ENCODE results near the gene TGFA. TPM values are rescaled to one million over a fixed set of nuclear protein-coding genes. Genes with fewer than 3 reads are reported as not detected.

Gene TGFA
- total RNA-seq, 2 experiments from 2014 or later, result not detected

DNA sequence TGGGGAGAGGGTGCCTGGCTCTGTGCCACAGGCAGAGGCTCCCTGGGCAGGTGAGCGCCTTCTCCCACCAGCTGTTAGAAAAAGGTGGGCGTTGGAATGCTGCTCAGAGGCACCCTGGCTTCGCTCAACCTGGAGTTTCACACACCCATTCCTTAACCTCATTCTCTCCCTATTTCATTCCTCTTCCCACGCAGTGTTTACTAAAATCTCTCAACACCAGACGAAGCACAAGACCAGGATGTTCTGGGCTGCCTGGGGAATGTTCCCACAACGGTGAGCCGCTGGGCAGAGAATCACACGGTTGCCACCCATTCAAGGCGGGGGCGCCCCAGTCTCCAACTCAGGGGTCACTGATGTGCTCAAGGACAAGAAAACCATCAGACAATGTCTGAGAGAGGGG is 64.5 kb downstream of the TGFA start:
- Histone ChIP-seq H3K27ac (ENCODE audit: low read depth, low read length, poor library complexity, severe bottlenecking) (no peak overlapping the region), H3K9me3 (ENCODE audit: low read length) (no peaks in the 10 kb centered on the region), H4K20me1 (ENCODE audit: insufficient read depth, low read length) (no peaks in the 10 kb centered on the region), H3K79me2 (ENCODE audit: insufficient read depth, low read depth, low read length) (no peaks in the 10 kb centered on the region), H3K4me2 (ENCODE audit: low read length) (no peak overlapping the region), H3K36me3 (ENCODE audit: insufficient read depth, low read length) (no peaks in the 10 kb centered on the region), H3K4me1 (ENCODE audit: insufficient read depth, low read length, poor library complexity, severe bottlenecking) (no peaks in the 10 kb centered on the region), H3K9me2 (ENCODE audit: insufficient read depth, low read length) (no peaks in the 10 kb centered on the region), H3K4me3 (ENCODE audit: low read depth, low read length, poor library complexity, severe bottlenecking) (no peak overlapping the region), H2AFZ (ENCODE audit: low read length) (no peak overlapping the region)
- POLR2A ChIA-PET, result no interaction called here
- CTCF ChIA-PET (ENCODE audit: unreplicated experiment), result no interaction called here
- DNase-seq (ENCODE audit: low spot score), result no peak
- intact Hi-C loops (cut with micrococcal nuclease; ENCODE audit: unreplicated experiment), result no loop called here
- TF ChIP-seq EZH2phosphoT487 (IDR thresholded peaks at IDR 0.05; ENCODE audit: borderline replicate concordance, low read depth, low read length), result no peak
- TF ChIP-seq, protein P1, sequence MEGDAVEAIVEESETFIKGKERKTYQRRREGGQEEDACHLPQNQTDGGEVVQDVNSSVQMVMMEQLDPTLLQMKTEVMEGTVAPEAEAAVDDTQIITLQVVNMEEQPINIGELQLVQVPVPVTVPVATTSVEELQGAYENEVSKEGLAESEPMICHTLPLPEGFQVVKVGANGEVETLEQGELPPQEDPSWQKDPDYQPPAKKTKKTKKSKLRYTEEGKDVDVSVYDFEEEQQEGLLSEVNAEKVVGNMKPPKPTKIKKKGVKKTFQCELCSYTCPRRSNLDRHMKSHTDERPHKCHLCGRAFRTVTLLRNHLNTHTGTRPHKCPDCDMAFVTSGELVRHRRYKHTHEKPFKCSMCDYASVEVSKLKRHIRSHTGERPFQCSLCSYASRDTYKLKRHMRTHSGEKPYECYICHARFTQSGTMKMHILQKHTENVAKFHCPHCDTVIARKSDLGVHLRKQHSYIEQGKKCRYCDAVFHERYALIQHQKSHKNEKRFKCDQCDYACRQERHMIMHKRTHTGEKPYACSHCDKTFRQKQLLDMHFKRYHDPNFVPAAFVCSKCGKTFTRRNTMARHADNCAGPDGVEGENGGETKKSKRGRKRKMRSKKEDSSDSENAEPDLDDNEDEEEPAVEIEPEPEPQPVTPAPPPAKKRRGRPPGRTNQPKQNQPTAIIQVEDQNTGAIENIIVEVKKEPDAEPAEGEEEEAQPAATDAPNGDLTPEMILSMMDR (conservative IDR thresholded peaks at IDR 0.05; ENCODE audit: low read length), result no peak
- BruUV-seq (replicated peaks), result no TSS peak

DNA sequence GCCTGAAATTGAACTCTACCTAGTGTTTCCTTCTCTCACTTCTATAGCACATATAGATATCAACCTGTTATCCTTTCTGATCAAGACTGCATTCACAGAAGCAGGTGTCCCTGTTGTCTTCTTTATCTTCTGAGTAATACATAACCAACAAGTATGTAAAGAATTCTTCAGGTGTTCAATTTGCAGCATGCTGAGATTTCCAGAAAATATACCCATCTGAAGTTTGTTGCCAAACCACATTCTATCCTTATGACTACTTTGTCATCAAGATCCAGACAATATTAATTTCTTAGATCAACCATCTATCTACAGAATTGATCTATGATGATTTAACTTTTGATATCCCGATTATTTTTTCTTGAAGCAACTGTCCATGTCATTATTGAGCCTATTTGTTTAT is 69.5 kb downstream of the TGFA start:
- H3K36me3 ChIP-seq (ENCODE audit: insufficient read depth, low read length), result no peaks in the 10 kb centered on the region
- H2AFZ ChIP-seq (ENCODE audit: low read length), result no peak overlapping the region
- no peaks in the 10 kb centered on the region for H3K79me2 ChIP-seq (ENCODE audit: insufficient read depth, low read depth, low read length)
- no peak overlapping the region for H3K4me3 ChIP-seq (ENCODE audit: low read depth, low read length, poor library complexity, severe bottlenecking)
- no peaks in the 10 kb centered on the region for H4K20me1 ChIP-seq (ENCODE audit: insufficient read depth, low read length)
- no peaks in the 10 kb centered on the region for H3K9me2 ChIP-seq (ENCODE audit: insufficient read depth, low read length)
- DNase-seq (ENCODE audit: low spot score), result no peak
- TF ChIP-seq, protein P1 (conservative IDR thresholded peaks at IDR 0.05; ENCODE audit: low read length), result no peak
- no peak for TF ChIP-seq EZH2phosphoT487 (IDR thresholded peaks at IDR 0.05; ENCODE audit: borderline replicate concordance, low read depth, low read length)
- BruUV-seq (replicated peaks), result no TSS peak
- no peaks in the 10 kb centered on the region for H3K4me1 ChIP-seq (ENCODE audit: insufficient read depth, low read length, poor library complexity, severe bottlenecking)
- intact Hi-C loops (cut with micrococcal nuclease; ENCODE audit: unreplicated experiment), result no loop called here
- no peaks in the 10 kb centered on the region for H3K9me3 ChIP-seq (ENCODE audit: low read length)
- ChIA-PET CTCF (ENCODE audit: unreplicated experiment) (no interaction called here), POLR2A (no interaction called here)
- H3K27ac ChIP-seq (ENCODE audit: low read depth, low read length, poor library complexity, severe bottlenecking), result no peak overlapping the region
- no peak overlapping the region for H3K4me2 ChIP-seq (ENCODE audit: low read length)

DNA sequence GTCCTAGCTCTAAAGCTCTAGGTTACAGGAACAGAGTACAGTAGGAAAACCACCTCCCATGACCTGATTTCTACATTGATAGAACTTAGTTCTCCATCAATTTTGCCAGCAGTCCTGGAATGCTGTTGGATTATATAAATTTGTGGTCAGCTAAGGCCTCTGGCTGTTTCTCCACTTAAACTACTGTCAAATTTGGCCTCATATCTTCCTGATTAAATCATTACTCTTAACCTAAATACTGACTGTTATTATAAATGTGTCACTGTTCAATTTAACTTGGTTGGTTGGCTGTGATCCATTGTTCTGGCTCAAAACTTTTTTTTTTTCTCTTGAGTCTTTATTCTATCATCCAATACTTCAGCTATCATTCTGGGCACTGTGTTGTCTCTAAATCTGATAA is 71.2 kb downstream of the TGFA start:
- Histone ChIP-seq H4K20me1 (ENCODE audit: insufficient read depth, low read length) (no peaks in the 10 kb centered on the region), H3K27ac (ENCODE audit: low read depth, low read length, poor library complexity, severe bottlenecking) (no peak overlapping the region), H3K4me2 (ENCODE audit: low read length) (no peak overlapping the region), H3K79me2 (ENCODE audit: insufficient read depth, low read depth, low read length) (no peaks in the 10 kb centered on the region), H3K9me3 (ENCODE audit: low read length) (no peaks in the 10 kb centered on the region), H3K9me2 (ENCODE audit: insufficient read depth, low read length) (no peaks in the 10 kb centered on the region), H2AFZ (ENCODE audit: low read length) (no peak overlapping the region), H3K36me3 (ENCODE audit: insufficient read depth, low read length) (no peaks in the 10 kb centered on the region), H3K4me1 (ENCODE audit: insufficient read depth, low read length, poor library complexity, severe bottlenecking) (no peaks in the 10 kb centered on the region), H3K4me3 (ENCODE audit: low read depth, low read length, poor library complexity, severe bottlenecking) (no peak overlapping the region)
- CTCF ChIA-PET (ENCODE audit: unreplicated experiment), result no interaction called here
- intact Hi-C loops (cut with micrococcal nuclease; ENCODE audit: unreplicated experiment), result no loop called here
- no TSS peak for BruUV-seq (replicated peaks)
- TF ChIP-seq, protein P1 (conservative IDR thresholded peaks at IDR 0.05; ENCODE audit: low read length), result no peak
- no peak for TF ChIP-seq EZH2phosphoT487 (IDR thresholded peaks at IDR 0.05; ENCODE audit: borderline replicate concordance, low read depth, low read length)
- POLR2A ChIA-PET, result no interaction called here
- no peak for DNase-seq (ENCODE audit: low spot score)
